GM21515 (cell line): ENCODE measurements around the gene CRY2.
A peak's percentile ranks its signal among the peaks of the same experiment; 100 is the strongest.

Source experiments
- ATAC-seq: cut with Tn5 transposase; IDR thresholded peaks from one replicate; pipeline ENCODE4 v1.9.1; 2021; ENCODE audit not compliant: unreplicated experiment

The CRY2 gene

DNA sequence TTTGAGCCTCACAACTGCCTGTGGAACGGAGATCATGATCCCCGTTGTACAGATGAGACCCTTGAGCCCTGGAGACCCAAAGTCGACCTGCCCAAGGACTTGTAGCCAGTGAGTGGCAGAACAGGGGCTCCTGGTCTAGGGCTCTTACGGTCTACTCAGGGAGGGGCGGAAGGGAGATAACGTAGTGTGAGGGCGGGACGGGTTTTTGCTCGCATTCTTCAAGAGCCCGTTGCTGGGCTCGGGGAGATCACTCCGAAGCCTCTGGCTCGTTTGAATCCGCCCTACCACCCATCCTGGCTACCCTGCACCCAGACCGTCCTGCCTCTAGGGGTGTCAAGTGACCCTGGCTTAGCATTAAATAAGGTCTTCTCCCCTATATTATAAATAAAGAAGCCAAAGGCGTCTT lies 639 bp downstream of the CRY2 start:
- ATAC-seq, result peak; percentile 17

DNA sequence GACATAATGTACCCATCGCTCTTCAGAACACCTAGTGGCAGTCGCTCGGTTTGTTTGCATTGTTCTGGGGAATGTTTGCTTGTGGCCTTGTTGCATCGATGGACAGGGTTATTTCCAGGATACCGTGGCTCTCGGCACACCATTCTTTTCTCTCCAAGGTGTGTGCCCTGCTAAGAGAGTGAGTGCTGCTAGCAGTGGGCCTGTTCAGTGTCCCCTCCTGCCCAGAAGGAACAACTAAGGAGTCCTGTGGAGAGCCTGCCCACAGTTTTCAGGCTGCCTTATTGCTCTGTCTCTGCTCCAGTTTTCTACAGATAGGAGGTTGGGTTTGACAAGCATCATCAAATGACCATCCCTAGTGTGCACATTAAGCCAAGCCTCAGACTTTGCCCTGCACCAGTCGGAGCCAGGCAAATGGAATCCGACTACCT lies 1.4 kb downstream of the CRY2 start:
- no peak for ATAC-seq

DNA sequence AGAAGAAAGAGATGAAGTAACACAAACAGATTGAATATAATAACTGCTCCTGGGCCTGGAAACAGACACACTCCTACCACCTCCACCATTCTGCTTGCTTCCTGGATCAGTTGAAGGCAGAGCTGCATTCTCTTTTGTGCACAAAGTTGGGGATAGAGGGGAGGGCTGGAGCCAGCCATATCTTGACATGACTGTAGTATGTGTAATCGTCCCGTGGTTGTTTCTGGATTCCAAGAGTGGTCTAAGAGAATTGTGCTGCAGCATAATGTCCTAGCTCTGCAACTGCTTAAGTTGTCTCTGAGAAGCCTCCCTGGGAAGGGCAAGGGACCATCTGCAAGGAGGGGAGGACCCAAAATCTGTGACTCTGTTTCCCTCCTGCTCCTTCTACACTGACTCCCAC lies 3.2 kb downstream of the CRY2 start:
- no peak for ATAC-seq

DNA sequence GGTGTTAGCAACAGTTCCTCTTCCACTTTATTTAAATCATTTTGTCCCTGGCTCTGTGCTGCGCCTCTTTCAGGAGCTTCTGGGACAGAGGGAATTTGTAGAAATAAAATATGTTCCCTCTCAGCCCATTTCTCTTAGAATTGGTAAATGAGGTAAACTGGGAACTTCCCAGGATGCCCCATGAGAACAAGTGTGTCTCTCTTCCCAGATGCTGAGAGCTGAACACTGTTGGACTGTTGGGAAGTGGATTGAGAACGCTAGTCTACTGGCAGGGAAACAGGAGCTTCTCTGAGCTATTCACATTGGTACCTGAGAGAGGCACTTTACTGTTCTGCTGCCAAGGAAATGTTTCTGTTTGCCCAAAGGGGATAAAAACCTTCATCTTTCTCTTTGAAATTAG lies 4.0 kb downstream of the CRY2 start:
- ATAC-seq, result no peak

DNA sequence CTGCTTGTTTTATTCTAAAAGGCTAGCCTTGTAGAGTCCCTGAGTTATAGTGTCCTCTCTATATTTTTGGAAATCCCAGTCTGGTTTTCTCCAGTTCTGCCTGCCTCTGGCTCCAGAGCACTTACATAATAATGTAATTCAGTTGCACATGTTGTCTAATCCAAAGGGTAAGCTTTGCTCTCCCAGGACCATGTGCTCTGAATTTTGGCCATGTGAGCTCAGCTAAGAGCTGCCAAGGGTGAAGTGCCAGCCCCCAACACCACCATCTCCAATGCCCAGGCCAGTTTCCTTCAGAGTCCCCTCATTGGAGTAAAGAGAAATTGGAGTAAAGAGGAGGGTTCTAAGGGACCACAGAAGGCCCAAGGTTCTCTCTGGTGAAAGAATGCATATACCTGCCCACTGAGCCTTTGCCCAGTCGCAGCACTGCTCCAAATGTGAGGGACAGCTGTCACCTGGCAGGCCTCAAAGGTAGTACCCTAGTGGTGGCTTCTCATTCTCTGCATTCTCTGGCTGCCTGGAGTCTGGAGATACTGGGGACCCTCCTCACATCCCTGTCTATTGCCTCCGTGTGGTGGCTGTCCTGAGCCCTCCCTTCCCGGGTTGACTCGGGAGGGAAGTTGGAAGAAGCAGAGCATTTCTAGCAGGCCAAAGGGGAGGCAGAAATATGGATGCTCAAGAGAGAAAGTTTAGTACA lies 4.9 kb downstream of the CRY2 start:
- ATAC-seq, result no peak

DNA sequence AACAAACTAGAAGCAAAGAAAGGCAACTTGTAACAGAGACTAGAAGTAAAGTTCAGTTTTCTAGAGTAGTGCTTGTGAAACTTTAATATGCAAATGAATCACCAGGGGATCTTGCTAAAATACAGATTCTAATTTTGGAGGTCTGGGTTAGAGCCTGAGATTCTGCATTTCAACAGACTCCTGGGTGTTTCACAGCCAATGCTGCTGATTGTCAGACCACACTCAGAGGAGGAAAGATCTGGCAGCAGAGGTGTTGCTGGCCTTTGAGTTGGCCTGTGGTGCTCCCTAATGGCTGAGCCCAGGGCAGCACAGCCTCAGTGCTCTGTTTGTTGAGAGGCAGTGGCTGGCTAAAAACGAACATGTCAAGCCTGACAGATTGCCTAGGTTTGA lies 5.4 kb downstream of the CRY2 start:
- no peak for ATAC-seq

DNA sequence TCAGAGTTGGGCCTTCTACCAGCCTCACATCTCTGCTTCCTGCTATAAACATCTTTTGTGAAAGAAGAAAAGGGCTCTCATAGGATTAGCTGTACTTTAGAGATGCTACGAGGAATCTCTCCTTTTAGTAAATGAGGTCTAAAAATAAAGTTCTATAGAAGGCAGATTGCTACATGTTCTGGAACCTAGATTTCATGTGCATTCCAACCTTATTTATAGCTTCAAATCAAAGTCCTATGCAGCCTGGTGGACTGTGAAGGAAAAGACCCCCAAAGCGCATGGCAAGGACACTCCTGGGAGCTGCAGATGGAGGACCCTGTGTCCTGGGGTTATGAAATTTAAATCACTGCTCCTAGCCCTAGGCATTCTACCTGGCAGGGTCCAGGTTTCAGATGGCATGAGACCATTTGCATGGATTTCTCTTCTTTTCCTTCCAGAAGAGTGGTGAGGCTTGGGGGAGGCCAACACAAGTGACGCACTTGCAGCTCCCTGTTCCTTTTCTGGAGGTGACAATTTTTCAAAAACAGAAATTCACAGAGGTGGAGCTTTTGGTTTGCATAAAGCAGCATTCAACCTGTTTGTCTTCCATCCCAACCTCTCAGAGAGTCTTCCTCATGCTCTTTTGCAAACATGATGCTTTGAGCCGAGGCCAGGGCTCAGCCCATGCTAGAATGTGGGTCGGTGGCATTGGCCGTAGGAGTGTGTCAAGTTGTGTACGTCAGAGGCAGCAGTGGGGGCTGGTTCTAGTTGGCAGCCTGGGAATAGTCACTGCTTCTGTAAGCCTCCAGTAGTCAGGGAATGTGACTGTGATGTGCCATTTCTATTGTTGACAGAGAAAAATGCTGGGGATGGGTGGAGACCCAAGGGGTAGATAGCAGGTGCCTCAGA lies 6.3 kb downstream of the CRY2 start:
- ATAC-seq, result no peak

DNA sequence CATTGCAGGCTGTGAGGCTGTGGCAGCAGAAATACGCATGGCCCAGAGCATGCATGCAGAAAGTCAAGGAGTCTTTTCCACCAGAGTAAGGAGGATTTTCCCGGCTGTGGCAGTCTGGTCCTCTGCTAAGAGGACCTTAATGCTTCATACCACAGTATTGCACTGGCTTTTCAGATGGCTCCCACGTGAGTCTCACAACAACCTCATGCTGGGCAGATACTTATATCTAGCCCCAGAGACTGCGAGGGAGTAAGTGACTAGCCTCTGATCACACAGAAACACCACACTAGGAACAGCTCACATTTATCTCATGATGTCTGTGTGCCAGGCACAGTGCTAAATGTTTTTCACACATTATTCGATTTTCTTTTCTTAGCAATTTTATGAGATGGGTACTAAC lies 8.0 kb downstream of the CRY2 start:
- ATAC-seq, result no peak

DNA sequence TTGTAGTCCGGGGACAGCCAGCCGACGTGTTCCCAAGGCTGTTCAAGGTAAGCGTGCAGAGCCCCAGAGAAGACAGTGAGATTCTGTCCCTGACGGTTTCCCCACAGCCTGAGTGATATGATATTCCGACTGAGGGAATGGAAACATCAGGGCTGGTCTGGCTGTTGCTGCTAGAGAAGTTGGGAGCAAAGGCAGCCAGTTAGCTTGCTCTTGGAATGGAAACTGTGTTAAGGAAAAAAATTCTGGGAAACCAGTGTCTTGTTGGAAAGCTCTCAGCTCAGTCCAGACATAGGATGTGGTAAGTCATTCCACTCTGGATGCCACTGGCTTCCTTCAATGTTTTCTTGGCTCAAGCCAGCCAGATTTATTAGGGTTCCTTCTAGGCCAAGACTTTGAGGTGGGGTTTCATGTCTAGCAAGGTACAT lies 8.8 kb downstream of the CRY2 start:
- ATAC-seq, result no peak

DNA sequence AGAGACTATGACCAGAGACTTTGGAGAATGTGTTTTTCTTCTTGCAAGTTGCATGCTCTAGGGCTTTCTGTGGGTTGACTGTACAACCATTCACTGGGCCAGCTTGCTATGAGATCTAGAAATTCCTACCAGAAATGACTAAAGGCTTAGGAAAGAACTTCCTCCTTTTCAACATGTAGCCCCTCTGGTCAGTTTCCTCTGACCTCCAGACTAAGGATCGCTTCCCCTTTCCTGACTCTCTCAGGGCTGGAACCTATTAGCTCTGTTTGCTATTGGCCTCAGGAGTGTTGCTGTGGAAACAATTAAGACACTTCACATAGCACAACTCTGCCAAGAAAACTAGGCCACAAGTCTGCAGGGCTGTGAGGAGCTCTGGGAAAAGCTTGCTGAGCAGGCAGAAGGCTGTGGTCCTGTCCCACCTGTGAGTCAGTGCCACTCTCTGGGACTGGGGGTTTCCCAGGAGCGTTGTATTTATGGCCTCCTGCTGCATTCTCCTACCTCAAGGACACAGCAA lies 10.7 kb downstream of the CRY2 start:
- no peak for ATAC-seq

DNA sequence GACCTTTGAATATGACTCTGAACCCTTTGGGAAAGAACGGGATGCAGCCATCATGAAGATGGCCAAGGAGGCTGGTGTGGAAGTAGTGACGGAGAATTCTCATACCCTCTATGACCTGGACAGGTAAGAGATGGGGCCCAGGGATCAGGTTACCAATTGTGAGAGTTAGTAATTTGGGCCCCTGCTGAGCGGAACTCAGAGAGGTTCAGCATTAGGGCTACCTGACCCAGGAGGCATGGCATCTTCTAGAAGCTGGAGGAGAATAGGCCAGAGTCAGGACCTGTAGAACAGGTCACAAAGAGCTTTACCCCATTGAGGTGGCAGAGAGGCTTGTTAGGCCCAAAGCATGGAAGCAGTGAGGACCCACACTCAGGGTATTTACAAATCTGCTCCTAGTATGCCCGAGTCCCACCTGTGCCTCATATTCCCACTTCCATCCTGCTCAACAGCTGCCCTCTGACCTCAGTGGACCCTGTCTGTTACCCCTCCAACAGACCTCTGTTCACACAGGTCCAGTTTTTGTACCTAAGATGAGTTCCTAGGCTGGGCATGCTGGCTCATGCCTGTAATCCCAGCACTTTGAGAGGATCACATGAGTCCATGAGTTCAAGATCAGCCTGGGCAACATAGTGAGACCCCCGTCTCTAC lies 11.6 kb downstream of the CRY2 start:
- no peak for ATAC-seq

DNA sequence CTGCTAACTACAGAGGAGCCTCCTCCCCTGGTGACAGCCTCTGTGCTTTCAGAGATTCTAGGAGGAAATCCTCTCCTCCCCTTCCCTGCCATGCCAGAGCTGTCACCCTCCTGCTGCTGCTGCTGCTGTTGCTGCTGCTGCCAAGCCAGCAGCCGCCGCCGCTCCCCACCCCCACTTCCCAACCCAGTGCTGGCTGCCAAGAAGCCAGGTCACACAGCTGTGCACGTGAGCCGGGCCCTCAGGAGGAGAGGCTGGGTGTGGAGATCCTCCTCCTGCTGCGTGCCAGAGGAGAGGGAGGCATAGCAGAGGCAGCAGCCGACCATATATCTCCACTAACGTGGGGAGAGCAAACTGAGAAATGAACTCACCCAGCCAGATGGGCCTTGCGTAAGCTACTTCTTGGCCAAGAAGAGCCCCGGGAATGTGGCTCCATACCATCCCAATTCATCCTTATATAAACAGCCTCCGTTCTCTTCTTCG lies 12.4 kb downstream of the CRY2 start:
- ATAC-seq, result no peak

DNA sequence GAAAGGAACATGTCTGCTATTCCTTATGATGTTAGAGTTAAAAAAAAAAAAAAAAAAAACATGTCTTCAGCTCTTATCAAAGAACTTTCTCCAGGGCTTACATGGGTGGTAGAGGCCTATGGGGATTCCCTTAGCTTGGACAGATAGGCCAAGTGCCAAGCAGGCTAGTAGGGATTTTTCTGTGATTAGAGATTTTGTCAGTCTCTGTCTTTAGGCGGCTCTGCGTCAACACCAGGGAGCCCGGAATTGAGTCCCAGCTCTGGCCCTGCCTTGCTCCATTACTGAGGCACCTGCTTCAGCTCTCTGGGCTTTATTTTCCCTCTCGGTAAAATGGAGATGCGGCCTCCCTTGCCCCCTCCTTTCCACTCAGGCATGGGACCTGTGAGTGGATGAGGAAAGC lies 13.1 kb downstream of the CRY2 start:
- no peak for ATAC-seq

DNA sequence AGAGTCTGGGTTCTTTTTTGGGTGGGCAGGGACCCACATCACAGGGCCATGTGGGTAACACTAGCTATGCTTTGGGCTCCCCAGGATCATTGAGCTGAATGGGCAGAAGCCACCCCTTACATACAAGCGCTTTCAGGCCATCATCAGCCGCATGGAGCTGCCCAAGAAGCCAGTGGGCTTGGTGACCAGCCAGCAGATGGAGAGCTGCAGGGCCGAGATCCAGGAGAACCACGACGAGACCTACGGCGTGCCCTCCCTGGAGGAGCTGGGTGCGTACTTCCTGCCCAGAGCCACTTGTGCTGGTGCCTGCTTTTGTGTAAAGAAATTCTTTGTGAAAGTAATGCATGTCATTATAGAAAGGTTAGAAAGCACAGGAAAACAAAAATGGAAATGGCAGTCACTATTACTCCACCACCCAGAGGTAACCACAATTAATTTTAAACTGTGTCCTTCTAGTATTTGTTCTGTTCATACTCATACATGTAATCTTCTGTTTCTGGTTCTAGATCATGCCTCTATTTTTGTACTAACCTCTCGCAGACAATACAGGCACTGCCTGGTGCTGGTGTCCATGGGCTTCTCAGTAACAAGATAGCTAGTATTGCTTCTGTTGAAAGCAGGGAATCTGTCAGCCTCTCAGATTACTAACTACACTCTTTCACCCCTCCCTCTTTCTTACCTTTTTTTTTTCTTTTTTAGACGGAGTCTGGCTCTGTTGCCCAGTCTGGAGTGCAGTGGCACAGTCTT lies 13.7 kb downstream of the CRY2 start:
- no peak for ATAC-seq

DNA sequence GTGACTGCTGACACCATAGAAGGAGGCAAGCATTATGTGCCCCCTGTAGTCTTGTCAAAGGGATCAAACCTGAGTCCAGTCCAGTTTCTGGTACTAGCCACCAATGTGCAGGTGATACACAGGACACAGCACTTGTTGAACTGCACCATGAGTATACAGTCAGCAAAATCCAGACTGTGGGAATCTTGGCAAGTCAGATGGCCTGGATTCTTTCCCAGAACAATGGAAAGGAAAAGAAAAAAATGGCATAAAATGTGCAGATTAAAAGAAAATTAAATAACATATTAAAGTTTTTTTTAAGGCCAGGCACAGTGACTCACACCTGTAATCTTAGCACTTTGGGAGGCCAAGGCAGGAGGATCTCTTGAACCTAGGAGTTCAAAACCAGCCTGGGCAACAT lies 16.8 kb downstream of the CRY2 start:
- no peak for ATAC-seq

DNA sequence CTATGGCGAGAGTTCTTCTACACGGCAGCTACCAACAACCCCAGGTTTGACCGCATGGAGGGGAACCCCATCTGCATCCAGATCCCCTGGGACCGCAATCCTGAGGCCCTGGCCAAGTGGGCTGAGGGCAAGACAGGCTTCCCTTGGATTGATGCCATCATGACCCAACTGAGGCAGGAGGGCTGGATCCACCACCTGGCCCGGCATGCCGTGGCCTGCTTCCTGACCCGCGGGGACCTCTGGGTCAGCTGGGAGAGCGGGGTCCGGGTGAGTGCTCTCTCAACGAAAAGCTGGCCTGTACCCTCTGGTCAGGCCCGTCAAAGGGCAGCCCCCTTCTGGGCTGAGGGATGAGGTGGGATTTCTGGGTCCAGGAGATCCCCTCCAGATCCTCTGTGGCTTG lies 22.3 kb downstream of the CRY2 start:
- ATAC-seq, result no peak

DNA sequence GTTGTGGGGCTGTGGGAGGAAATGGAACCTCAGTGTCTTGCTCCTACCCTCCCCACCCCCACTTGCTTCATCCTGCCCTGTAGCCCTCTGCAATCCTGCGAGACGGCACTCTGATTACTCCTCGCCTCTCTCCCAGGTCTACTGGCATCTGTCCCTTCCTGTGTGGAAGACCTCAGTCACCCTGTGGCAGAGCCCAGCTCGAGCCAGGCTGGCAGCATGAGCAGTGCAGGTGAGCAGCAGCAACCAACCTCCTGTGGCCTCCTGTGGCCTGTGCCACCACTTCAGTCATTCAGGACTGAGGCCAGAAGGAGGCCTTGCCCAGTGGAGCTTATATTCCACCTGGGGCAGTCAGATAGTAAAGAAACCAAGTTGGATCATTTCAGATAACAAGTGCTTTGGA lies 23.4 kb downstream of the CRY2 start:
- ATAC-seq, result no peak

DNA sequence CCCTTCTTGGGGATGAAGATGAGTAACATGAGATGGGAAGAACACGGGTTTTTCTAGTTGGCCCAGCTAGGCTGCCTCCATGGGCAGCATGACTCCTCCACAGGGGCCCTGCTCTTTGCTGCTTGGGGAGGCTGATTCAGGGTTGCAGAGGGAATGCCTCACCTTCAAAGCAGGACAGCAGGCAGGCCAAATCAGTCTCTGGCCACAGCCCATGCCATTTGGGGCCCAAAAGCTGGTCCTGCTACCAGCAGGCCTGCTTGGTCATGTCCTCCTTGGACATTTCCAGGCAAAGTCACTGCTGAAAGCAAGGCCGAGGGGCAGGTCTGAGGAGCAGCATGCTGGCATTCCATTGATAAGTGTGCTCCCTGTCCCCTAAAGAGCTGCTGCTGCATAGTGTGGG lies 24.4 kb downstream of the CRY2 start:
- no peak for ATAC-seq

DNA sequence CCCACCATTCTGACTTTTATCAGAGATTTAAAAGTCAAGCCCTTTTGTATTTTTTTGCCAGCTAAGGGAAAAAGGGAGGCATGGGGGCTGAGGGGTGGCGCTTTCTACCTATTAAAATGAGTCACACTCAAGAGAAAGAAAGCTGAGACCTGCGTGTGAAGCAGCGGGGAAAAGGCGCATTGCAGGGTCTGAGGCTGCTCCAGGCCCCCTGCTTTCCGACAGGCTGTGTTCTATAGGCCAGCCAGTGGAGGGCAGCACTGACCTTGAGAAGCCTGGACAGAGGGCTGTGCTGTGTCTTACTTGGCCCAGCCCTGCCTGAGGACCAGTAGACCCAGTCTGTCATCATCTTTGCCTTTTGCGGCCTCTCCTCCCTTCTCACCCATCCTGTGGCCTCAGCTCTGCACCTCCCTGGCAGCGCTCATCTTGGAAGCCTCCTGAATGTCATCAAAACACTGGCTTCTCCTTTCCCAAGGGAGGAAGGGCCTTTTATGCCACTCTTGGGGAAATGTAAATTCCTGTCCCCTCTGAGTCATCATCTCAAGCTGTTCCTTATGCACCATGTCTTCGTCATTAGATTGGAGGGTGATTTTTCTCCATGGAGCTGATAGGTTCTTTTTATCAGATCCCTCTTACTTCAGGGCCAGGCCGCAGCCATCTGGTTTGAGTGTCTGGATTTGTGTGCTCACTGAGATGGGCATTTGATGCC lies 25.5 kb downstream of the CRY2 start:
- ATAC-seq, result no peak

DNA sequence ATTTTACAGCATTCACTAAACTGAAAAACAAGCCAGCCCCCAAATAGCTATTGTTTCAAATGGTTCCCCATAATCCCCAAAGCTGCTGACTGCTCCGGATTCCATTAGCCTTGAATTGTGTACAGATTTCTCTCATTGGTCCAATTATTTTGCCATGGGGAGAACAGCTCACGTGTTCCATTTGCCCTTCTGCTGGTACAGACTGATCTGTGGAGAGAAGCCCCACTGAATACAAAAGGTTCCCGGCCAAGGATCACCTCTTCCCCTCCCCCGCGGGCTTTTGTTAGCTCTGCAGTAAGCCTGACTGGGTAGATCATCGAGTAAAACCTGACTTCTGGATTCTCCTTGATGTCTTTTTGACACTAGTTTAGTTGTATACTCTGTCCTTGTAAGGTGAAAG lies 29.1 kb downstream of the CRY2 start:
- ATAC-seq, result no peak
